Keratinocyte (primary cell): ENCODE measurements around the gene SLC25A11. TPM values are rescaled to one million over a fixed set of nuclear protein-coding genes. Genes with fewer than 3 reads are reported as not detected.
A peak's percentile ranks its signal among the peaks of the same experiment; 100 is the strongest.

Source experiments
- DNase-seq: peaks from one replicate; pipeline ENCODE4 v3.0.0-alpha.2; 2011; ENCODE audit warnings: low read depth, missing footprints, low spot score
- FAIRE-seq: peaks from 2 replicates; lab custom pipeline; 2011; peaks lifted over from hg19 to GRCh38; lab: Jason Lieb, UNC
- H2AFZ ChIP-seq: 2 replicates; pipeline ENCODE4 v1.6.0; 2012; ENCODE audit warnings: low read length, control low read depth, inconsistent platforms; ENCODE audit not compliant: control insufficient read depth
- H3K27ac ChIP-seq: 2 replicates; pipeline ENCODE4 v1.5.1; 2011; ENCODE audit warnings: low read length; ENCODE audit not compliant: control insufficient read depth, insufficient read depth
- H3K27me3 ChIP-seq: 3 replicates; pipeline ENCODE4 v1.6.0; 2011; ENCODE audit warnings: low read length; ENCODE audit not compliant: control insufficient read depth, insufficient read depth; ENCODE audit errors: extremely low read depth
- H3K36me3 ChIP-seq, 2 experiments: 2 replicates in 1 of 2; 3 replicates in 1 of 2; pipeline ENCODE4 v1.5.1; 2011; ENCODE audit warnings: low read length in 2 of 2, mild to moderate bottlenecking in 1 of 2; ENCODE audit not compliant: control insufficient read depth in 2 of 2, insufficient read depth in 2 of 2; ENCODE audit errors: extremely low read depth in 1 of 2
- H3K4me1 ChIP-seq: 3 replicates; pipeline ENCODE4 v1.5.1; 2011; ENCODE audit warnings: low read length; ENCODE audit not compliant: control insufficient read depth, insufficient read depth; ENCODE audit errors: extremely low read depth
- H3K4me2 ChIP-seq: 3 replicates; pipeline ENCODE4 v1.6.0; 2011; ENCODE audit warnings: low read depth, low read length; ENCODE audit not compliant: control insufficient read depth, insufficient read depth; ENCODE audit errors: extremely low read depth
- H3K4me3 ChIP-seq, 3 experiments: fragments of 200-600 bp in 1 of 3; sonication (generic) in 1 of 3; 2 replicates in 2 of 3; 3 replicates in 1 of 3; pipeline ENCODE4 v1.5.1; 2011 to 2016; ENCODE audit warnings: low read length in 3 of 3, mild to moderate bottlenecking in 3 of 3, control low read depth in 2 of 3, inconsistent platforms in 1 of 3, low read depth in 1 of 3, mixed read lengths in 1 of 3, mixed run types in 1 of 3, moderate library complexity in 1 of 3; ENCODE audit not compliant: control insufficient read depth in 2 of 3, insufficient read depth in 2 of 3; ENCODE audit errors: extremely low read depth in 1 of 3
- H3K79me2 ChIP-seq: 2 replicates; pipeline ENCODE4 v1.6.0; 2012; ENCODE audit warnings: low read length; ENCODE audit not compliant: control insufficient read depth, insufficient read depth
- H3K9ac ChIP-seq: 3 replicates; pipeline ENCODE4 v1.6.0; 2011; ENCODE audit warnings: low read length; ENCODE audit not compliant: control insufficient read depth, insufficient read depth; ENCODE audit errors: extremely low read depth
- H3K9me1 ChIP-seq: 3 replicates; pipeline ENCODE4 v1.6.0; 2011; ENCODE audit warnings: low read length; ENCODE audit not compliant: control insufficient read depth, insufficient read depth; ENCODE audit errors: extremely low read depth
- H3K9me3 ChIP-seq: 2 replicates; pipeline ENCODE4 v1.5.1; 2012; ENCODE audit warnings: low read depth, low read length; ENCODE audit not compliant: control insufficient read depth
- H4K20me1 ChIP-seq: 3 replicates; pipeline ENCODE4 v1.6.0; 2011; ENCODE audit warnings: low read length; ENCODE audit not compliant: control insufficient read depth, insufficient read depth; ENCODE audit errors: extremely low read depth
- CTCF ChIP-seq, 3 experiments: IDR thresholded peaks in 1 of 3; conservative IDR thresholded peaks in 1 of 3; optimal IDR thresholded peaks in 1 of 3; 2 replicates in 2 of 3; 3 replicates in 1 of 3; pipeline versions ENCODE3 to v1.5.1; 2011; ENCODE audit warnings: low read length in 3 of 3, mild to moderate bottlenecking in 3 of 3, moderate library complexity in 2 of 3, control low read depth in 1 of 3, inconsistent platforms in 1 of 3; ENCODE audit not compliant: insufficient read depth in 2 of 3; ENCODE audit errors: extremely low read depth in 1 of 3
- EZH2 ChIP-seq: IDR thresholded peaks from one replicate; pipeline ENCODE4 v1.6.1; 2012; ENCODE audit warnings: inconsistent platforms, mild to moderate bottlenecking, low read length, moderate library complexity
- dilution Hi-C: fragments of 300-500 bp; cut with MboI; formaldehyde crosslinking; loops from one replicate; pipeline ENCODE4 v1.7.0; 2020; ENCODE audit warnings: low sequenced_read_pairs; ENCODE audit not compliant: extremely low pct_ligation_motif_present
- polyA plus RNA-seq, 5 experiments: library from polyadenylated mRNA; depleted of rRNA in 3 of 5; stranded (reverse) in 3 of 5; stranded (forward) in 1 of 5; unstranded in 1 of 5; fragments of >200 nt; gene quantifications; 1 replicate in 1 of 5; 2 replicates in 3 of 5; 3 replicates in 1 of 5; pipeline versions ENCODE4 v1.2.1 to v1.2.3, GENCODE V29; 2011 to 2012; ENCODE audit warnings: missing spikeins in 2 of 5, low read depth in 1 of 5, low replicate concordance in 1 of 5

The SLC25A11 gene
- polyA plus RNA-seq, 1 donor (not counting 4 experiments of a cell fraction or from before 2014, with no cell fraction given): 33.8 TPM

DNA sequence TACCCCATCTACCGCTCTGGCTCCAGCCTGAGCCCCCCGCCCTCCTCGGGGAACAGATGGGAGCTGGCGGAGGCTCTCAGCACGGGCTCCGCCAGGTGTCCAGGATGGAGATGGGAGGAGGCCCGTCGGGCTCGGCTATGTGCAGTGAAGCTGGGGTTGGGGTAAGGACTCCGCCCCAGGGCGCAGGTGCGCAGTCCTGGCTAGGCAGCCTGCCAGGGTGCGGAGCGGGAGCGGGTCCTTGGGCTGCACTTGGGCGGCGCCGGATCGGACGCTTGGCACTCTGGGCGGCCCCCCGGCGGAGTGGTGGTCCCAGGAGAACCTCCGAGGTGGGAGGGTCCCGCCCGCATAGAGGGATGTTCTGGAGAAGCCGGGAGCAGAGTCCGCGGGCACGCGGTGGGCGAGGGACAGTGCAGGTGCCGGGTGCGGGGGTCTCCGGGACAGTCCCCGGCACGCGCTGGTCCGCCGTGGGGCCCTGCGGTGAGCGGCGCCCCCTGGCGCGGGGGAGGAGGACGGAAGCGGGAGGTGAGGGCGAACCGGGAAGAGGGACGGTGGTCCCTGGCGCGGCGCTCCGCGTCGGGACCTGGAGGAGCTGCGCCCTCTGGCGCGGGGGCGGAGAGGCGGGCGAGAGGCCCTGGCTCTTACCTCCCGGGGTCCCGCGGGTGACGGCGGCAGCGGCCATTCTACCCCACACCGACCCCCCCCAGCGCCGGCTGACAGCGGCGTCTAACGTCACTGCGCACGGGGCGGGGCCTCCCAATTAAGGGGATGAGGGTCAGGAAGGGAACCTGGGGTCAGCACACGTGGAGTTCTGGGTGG, 47.3 kb upstream of the SLC25A11 start, which contains the start of gene CAMTA2:
CAMTA2 (minus strand) TSS at position 725 of the 816 bp plus-strand sequence. CDS start 1,453 bp downstream, outside the sequence.
- FAIRE-seq (no peak), DNase-seq (peak; percentile 55)
- peaks cover 14% of the 10 kb centered on the region for H3K79me2 ChIP-seq
- peak; percentile 38 to 84 (median 62) for TF ChIP-seq CTCF (optimal IDR thresholded peaks at IDR 0.05 in 1 of 3, IDR thresholded peaks at IDR 0.05 in 1 of 3, conservative IDR thresholded peaks at IDR 0.05 in 1 of 3; ENCODE audit: extremely low read depth in 1 of 3, insufficient read depth in 2 of 3, low read length in 3 of 3)
- TF ChIP-seq EZH2: no peak
- peaks cover 9% of the 10 kb centered on the region for H3K4me1 ChIP-seq
- H2AFZ ChIP-seq: peak within 1 kb of the TSS; percentile 82
- H3K4me3 ChIP-seq: peak within 1 kb of the TSS; percentile 75 to 91 (median 82)
- H3K4me2 ChIP-seq: peak within 1 kb of the TSS; percentile 69
- H3K36me3 ChIP-seq: peaks cover 7 to 23% of the 10 kb centered on the region in 2 experiments
- H3K27me3 ChIP-seq: no peaks in the 10 kb centered on the region
- peak within 1 kb of the TSS; percentile 77 for H3K9ac ChIP-seq
- dilution Hi-C loops: no loop called here
- peak within 1 kb of the TSS; percentile 58 for H3K27ac ChIP-seq
- no peaks in the 10 kb centered on the region for H4K20me1 ChIP-seq
- H3K9me3 ChIP-seq: no peaks in the 10 kb centered on the region
- no peaks in the 10 kb centered on the region for H3K9me1 ChIP-seq

DNA sequence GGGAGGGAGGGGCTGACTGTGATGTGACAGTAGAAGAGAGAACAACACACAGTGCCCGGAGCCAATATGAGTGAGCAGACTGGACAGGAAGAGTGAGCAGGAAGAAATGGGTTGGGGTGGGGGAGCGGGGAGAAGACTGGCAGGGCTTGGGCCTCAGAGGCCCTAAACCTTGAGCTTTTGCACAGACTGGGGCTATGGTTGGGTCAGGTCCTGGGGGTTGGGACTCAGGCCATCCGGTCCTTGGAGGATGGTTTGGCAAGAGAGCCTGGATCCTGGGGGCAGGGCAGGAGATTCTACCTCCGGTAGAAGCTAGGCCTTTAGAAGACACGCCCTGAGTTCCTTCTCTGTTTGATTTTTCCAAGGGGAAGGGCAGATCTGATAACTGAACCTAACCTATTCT, 46.6 kb upstream of the SLC25A11 start:
- Histone ChIP-seq H3K36me3 (peaks cover 11 to 29% of the 10 kb centered on the region in 2 experiments), H3K27me3 (no peaks in the 10 kb centered on the region), H3K9me3 (no peaks in the 10 kb centered on the region), H3K4me2 (peak overlapping the region; percentile 69), H3K79me2 (peaks cover 14% of the 10 kb centered on the region), H3K9me1 (no peaks in the 10 kb centered on the region), H3K4me3 (peak overlapping the region; percentile 75 to 91 (median 82)), H4K20me1 (no peaks in the 10 kb centered on the region), H3K4me1 (peaks cover 9% of the 10 kb centered on the region), H3K9ac (peak overlapping the region; percentile 77), H3K27ac (peak overlapping the region; percentile 58), H2AFZ (peak overlapping the region; percentile 82)
- dilution Hi-C loops: no loop called here
- no peak for TF ChIP-seq EZH2
- no peak for TF ChIP-seq CTCF (optimal IDR thresholded peaks at IDR 0.05 in 1 of 3, IDR thresholded peaks at IDR 0.05 in 1 of 3, conservative IDR thresholded peaks at IDR 0.05 in 1 of 3; ENCODE audit: extremely low read depth in 1 of 3, insufficient read depth in 2 of 3, low read length in 3 of 3)
- FAIRE-seq (peak; percentile 63), DNase-seq (no peak)
